Fibroblast of pulmonary artery (primary cell): ENCODE results near the gene HMCN1.

ENCODE experiments used
- DNase-seq: peaks from one replicate; pipeline ENCODE4 v3.0.0-alpha.2; 2010; ENCODE audit warnings: low read depth
- H3K4me3 ChIP-seq: replicated peaks from 2 replicates; pipeline ENCODE4 v1.5.1; 2011; ENCODE audit warnings: low read depth, mild to moderate bottlenecking, control low read depth, low read length, moderate library complexity
- TF ChIP-seq, protein P1 (sequence below): IDR thresholded peaks from 2 replicates; pipeline ENCODE4 v1.5.1; 2011; ENCODE audit warnings: mild to moderate bottlenecking, control low read depth, low read length, inconsistent platforms; ENCODE audit errors: missing control alignments

HMCN1 gene

DNA sequence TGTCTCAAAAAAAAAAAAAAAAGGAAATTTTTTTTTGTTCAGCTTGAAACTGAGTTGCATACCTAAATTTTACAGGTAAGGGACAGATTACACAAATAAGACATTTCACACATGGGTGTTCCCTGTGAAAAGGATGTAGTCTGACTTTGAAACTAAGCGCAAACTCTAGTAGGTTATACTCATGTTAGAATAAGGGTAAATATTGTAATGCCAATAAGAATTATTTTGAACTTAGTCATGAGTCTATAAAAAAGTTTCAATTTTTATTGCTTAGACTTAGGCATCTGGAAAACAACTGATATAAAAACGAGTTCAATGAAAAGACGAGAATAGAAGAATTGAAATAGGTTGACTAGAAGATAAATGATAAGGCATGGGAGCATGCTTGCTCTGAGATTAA, 122.3 kb downstream of the HMCN1 start:
- DNase-seq = no peak
- TF ChIP-seq, protein P1, sequence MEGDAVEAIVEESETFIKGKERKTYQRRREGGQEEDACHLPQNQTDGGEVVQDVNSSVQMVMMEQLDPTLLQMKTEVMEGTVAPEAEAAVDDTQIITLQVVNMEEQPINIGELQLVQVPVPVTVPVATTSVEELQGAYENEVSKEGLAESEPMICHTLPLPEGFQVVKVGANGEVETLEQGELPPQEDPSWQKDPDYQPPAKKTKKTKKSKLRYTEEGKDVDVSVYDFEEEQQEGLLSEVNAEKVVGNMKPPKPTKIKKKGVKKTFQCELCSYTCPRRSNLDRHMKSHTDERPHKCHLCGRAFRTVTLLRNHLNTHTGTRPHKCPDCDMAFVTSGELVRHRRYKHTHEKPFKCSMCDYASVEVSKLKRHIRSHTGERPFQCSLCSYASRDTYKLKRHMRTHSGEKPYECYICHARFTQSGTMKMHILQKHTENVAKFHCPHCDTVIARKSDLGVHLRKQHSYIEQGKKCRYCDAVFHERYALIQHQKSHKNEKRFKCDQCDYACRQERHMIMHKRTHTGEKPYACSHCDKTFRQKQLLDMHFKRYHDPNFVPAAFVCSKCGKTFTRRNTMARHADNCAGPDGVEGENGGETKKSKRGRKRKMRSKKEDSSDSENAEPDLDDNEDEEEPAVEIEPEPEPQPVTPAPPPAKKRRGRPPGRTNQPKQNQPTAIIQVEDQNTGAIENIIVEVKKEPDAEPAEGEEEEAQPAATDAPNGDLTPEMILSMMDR = no peak
- no peak overlapping the region for H3K4me3 ChIP-seq

DNA sequence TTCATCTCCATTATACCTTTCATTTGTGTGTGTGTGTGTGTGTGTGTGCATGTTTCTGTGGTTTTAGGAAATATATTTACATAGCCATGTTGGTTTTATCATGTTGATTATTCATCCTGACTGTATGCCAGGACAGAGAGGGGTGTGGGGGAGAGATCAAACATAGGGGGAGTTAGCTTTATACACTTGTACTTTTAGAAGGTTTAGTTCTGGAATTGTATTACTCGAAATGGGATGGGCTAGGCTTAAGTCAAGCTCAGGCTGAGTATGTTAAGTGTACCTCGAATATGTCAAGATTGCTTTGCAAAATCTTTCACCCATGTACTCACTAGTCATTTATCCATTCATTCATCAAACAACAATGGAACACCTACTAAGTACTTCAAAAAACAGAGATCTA, 123.3 kb downstream of the HMCN1 start:
- TF ChIP-seq, protein P1 = no peak
- no peak for DNase-seq
- H3K4me3 ChIP-seq = no peak overlapping the region

DNA sequence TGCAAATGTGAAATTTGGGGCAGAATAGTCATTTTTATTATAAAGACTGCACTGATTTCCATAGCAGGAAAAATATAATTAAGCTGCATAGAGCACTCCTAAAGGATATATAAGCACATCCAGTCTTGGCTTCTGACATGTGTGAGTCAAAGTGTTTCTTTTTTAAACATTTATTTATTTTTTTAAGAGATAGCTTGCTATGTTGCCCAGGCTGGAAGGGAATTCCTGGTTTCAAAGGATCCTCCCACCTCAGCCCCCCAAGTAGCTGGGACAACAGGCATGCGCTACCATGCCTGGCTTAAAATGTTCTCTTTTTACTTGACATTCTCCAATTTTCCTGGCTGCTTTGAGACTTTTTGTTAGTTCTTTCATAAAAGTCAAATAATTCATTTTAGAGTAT, 126.1 kb downstream of the HMCN1 start:
- DNase-seq = peak; percentile 33
- H3K4me3 ChIP-seq = no peak overlapping the region
- TF ChIP-seq, protein P1 = no peak

DNA sequence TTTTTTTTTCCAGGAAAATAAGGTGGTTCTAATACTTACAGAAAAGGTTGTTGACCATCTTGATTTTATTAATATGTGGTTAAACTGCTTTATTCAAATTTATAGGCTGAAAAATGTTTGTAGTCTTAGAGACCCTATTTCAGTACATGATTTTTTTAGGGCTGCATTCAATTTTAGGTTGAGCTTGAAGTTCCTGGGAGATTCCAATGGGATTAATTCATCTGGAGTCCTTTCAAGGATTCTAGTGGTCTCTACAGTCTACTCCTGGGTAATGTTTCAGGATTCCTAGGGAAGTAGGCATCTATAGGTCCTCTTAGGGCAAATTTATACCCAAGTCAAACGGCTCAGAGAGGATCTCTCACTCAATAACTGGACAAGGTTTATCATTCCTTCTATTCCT, 126.7 kb downstream of the HMCN1 start:
- no peak overlapping the region for H3K4me3 ChIP-seq
- no peak for DNase-seq
- TF ChIP-seq, protein P1 = no peak

DNA sequence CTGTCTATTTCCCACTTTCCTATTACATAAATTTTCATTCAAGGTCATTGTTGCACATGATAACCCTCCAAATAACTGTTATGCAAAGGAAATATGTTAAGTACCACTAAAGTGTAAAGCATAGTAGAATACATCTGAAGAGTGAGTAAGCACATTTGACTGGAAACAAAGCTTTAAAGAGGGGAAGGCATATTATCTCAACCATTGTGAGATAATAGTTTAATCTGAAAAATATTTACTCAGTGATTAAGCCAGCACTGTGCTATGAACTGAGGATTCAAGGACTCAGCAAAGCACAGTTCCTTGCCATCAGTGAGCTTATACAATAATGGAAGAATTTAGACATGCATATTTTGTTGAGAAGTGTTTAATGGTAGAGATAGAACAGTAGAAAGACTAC, 127.4 kb downstream of the HMCN1 start:
- DNase-seq = peak; percentile 66
- TF ChIP-seq, protein P1 = no peak
- H3K4me3 ChIP-seq = no peak overlapping the region

DNA sequence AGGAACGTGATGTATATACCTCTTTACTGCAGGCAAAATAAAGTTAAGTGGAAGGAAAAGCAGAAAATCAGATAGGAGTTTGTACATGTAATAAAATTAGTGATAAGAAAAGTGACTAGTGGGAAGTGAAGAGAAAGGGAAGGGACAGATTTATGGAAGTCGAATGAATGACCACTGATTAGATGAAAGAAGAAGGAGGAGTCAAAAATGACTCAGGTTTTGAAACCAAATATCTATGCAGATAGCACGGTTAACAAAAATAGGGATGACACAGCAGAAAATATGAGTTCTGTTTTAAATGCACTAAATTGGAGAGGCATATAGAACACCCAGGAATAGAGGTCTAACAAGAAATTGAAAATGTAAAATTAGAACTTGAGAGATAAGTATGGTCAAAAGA, 128.0 kb downstream of the HMCN1 start:
- H3K4me3 ChIP-seq = no peak overlapping the region
- DNase-seq = peak; percentile 58
- TF ChIP-seq, protein P1 = no peak

DNA sequence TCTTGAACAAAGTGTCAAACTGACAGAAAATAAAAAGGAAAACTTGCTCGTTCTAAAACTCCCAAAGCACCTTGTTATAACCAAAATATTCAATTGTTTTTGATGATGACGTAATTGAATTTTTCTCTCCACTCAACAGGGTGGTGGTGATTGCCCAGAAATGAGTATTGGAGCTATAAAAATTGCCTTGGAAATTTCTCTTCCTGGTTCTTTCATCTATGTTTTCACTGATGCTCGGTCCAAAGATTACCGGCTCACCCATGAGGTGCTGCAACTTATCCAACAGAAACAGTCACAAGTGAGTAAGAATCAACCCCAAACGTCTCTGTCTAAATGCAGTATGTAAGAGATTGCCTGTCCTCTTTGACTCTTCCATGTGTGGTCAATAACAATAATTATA, 130.1 kb downstream of the HMCN1 start:
- H3K4me3 ChIP-seq = no peak overlapping the region
- no peak for DNase-seq
- TF ChIP-seq, protein P1 = no peak
